H1 (cell line): ENCODE measurements around the gene RAP2A. TPM values are rescaled to one million over a fixed set of nuclear protein-coding genes. Genes with fewer than 3 reads are reported as not detected.

ENCODE experiments used
- ASH2L ChIP-seq: fragments of 200-600, 300-600 bp; sonication (generic); IDR thresholded peaks from one replicate; pipeline ENCODE4 v1.7.1; 2017; ENCODE audit warnings: low read length
- CEBPB ChIP-seq: IDR thresholded peaks from 2 replicates; pipeline ENCODE4 v1.6.1; 2012; ENCODE audit warnings: low read depth, low read length
- CHD7 ChIP-seq: fragments of 300-600 bp; sonication (generic); IDR thresholded peaks from 2 replicates; pipeline ENCODE4 v1.7.1; 2012; ENCODE audit warnings: low read length, moderate library complexity, mild to moderate bottlenecking, inconsistent platforms; ENCODE audit not compliant: insufficient replicate concordance
- CTCF ChIP-seq, 3 experiments: IDR thresholded peaks; 1 replicate in 2 of 3; 2 replicates in 1 of 3; pipeline versions ENCODE4 v1.5.1 to v1.6.1; 2011; ENCODE audit warnings: low read length in 3 of 3, mild to moderate bottlenecking in 3 of 3, inconsistent platforms in 2 of 3, low read depth in 1 of 3, moderate library complexity in 1 of 3; ENCODE audit not compliant: insufficient read depth in 1 of 3; ENCODE audit errors: control extremely low read depth in 1 of 3
- EGR1 ChIP-seq: IDR thresholded peaks from 2 replicates; pipeline ENCODE4 v1.6.1; 2011; ENCODE audit warnings: low read depth, low read length, borderline replicate concordance
- JUN ChIP-seq: IDR thresholded peaks from 2 replicates; pipeline ENCODE4 v1.6.1; 2011; ENCODE audit warnings: low read depth, mild to moderate bottlenecking, improper control_type of control experiment, low read length
- KDM5A ChIP-seq: fragments of 200-600 bp; IDR thresholded peaks from 2 replicates; pipeline ENCODE4 v1.7.1; 2012; ENCODE audit warnings: mild to moderate bottlenecking, low read length, inconsistent platforms, mixed read lengths
- RNF2 ChIP-seq: fragments of 200-900, 300-1000 bp; sonication (generic); IDR thresholded peaks from 2 replicates; pipeline ENCODE4 v1.7.1; 2016; ENCODE audit warnings: borderline replicate concordance, low read depth, mild to moderate bottlenecking, antibody characterized with exemption, low read length; ENCODE audit not compliant: poor library complexity, severe bottlenecking; ENCODE audit errors: missing control alignments
- polyA plus RNA-seq, 7 experiments: library from polyadenylated mRNA; depleted of rRNA in 3 of 7; stranded (reverse) in 5 of 7; unstranded in 2 of 7; fragments of >200 nt in 5 of 7; fragments of 200-250 nt in 2 of 7; gene quantifications; 1 replicate in 5 of 7; 2 replicates in 1 of 7; 4 replicates in 1 of 7; pipeline versions ENCODE4 v1.2.1 to v1.2.3, GENCODE V29; 2011 to 2013; ENCODE audit warnings: missing spikeins in 2 of 7, mixed read lengths in 2 of 7
- total RNA-seq: library from RNA; stranded (reverse); fragmentation: NEBNext Ultra II Directional; extraction: Animal tissue kit (Norgen Biotek cat#: 25700); gene quantifications from 2 replicates; pipeline ENCODE4 v1.2.1, GENCODE V29; 2021

Gene RAP2A
- total and polyA plus RNA-seq, 2 of the 8 experiments (the other 6 are each of a cell fraction or from before 2014, with no cell fraction given): 8.4 to 43.4 TPM

GRCh38 chr13:97502706-97503105, 68.7 kb downstream of the RAP2A start (continued):
- TF ChIP-seq CHD7 (no peak), CEBPB (no peak), CTCF (IDR thresholded peaks at IDR 0.05; ENCODE audit: control extremely low read depth in 1 of 3, insufficient read depth in 1 of 3, low read depth in 1 of 3, low read length in 3 of 3) (no peak), EGR1 (no peak), KDM5A (no peak), JUN (no peak), RNF2 (no peak), ASH2L (no peak)
